KOPT-K1 (cell line): ENCODE results near the gene SCNM1.
"Not testable (repeated sequence)": the region's sequence is repeated elsewhere in the genome, so short reads cannot be mapped to it uniquely, and the experiment has no call there.

Experiments used
- H3K27ac ChIP-seq: fragments of 200-600 bp; sonication (generic); 2 replicates; pipeline ENCODE4 v1.5.1; 2016; ENCODE audit warnings: antibody characterized with exemption, mild to moderate bottlenecking, low read depth, low read length; ENCODE audit not compliant: poor library complexity, severe bottlenecking
- H3K36me3 ChIP-seq: fragments of 200-600 bp; sonication (generic); 2 replicates; pipeline ENCODE4 v1.5.1; 2017; ENCODE audit warnings: antibody characterized with exemption, mild to moderate bottlenecking, low read length, moderate library complexity; ENCODE audit not compliant: insufficient read depth
- H3K9me3 ChIP-seq: fragments of 200-600 bp; sonication (generic); 2 replicates; pipeline ENCODE4 v1.5.1; 2017; ENCODE audit warnings: antibody characterized with exemption, low read length, mild to moderate bottlenecking; ENCODE audit not compliant: insufficient read depth, poor library complexity, severe bottlenecking

SCNM1 gene

DNA sequence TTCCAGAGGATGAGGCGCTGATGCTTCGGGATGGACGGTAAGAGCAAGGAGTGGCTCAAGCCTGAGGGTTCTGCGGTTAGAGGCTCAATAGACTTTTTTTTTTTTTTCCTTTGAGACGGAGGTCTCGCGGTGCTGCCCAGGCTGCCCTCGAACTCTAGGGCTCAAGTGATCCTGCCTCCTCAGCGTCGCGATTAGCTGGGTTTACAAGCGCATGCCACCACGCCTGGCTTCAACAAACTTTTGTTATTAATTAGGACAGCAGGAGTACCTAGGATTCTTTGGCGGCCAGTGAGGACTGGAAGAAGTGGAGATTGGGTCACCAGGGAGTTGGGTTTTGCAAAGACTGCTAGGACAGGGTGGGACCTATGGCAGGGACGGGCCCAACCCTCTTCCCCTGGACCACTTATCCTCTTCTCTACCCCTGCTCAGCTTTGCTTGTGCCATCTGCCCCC, 587 bp downstream of the SCNM1 start:
- H3K27ac ChIP-seq = peak overlapping the region; percentile 76
- H3K36me3 ChIP-seq = peaks cover 44% of the 10 kb centered on the region
- H3K9me3 ChIP-seq = no peaks in the 10 kb centered on the region

DNA sequence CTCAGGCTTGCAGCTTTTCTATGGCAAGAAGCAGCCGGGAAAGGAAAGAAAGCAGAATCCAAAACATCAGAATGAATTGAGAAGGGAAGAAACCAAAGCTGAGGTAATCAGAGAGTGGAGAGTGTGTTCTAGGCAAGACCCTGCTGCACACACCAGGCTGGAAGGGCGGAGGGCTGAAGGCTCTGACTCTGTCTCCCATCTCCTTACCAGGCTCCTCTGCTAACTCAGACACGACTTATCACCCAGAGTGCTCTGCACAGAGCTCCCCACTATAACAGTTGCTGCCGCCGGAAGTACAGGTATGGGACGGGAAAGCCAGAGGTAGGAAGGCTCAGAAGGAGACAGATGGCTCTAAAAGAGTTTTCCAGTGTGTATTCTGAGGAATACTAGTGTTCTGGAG, 1.2 kb downstream of the SCNM1 start:
- no peaks in the 10 kb centered on the region for H3K9me3 ChIP-seq
- H3K27ac ChIP-seq = peak overlapping the region; percentile 76

DNA sequence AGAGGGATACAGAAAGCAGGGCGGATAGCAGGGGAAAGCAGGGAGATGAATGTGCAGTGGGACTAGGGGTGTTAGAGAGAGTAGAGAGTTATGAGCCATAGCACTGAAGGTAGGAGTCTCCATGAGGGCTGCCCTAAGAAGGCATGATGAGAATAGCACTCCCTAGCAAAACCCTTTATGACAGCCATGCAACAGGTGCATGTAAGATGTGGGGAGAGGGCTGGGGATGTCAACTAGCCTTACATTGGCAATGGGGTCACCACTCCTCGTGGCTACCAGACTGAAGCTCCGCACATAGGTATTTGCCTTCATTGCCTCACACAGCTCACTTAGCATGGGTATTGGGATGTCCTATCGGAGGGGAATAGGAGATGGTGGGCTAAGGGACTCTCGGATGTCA, 5.2 kb downstream of the SCNM1 start:
- H3K9me3 ChIP-seq = no peaks in the 10 kb centered on the region
- H3K36me3 ChIP-seq = peaks cover 77% of the 10 kb centered on the region

More for the DNA sequence above, 1.2 kb downstream of the SCNM1 start:
- peaks cover 48% of the 10 kb centered on the region for H3K36me3 ChIP-seq

DNA sequence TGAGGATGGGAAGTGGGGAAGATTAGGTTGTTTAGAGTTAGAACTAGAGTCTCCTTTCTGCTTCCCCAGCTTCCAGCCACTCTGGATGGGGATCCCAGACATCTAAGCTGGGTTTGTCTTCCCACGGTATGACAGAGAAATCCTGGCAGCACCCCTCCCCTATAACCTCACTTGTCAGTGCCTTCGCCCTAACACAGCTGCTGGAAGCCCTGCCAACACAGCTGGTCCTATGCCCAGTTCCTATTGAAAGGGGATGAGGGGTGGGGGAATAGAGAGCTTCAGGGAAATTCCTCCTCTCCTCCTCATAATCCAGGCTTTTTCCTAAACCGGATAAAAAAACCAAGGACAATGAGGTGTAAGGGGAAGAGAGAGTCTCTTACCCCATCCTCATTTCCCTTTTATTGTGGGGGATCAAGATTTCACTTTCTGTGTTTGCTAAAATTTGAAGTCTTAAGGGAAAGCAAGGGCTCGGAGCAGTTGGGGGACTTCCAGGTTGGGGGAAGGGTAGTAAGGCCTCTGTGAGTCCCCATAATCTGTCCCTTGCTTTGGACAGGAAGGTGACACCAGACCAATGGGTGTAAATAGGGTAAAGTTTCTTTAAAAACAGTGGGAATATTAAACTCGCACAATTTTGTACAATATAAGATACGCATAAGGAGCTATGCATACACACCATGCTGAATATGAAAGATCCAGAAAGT, 9.2 kb downstream of the SCNM1 start:
- H3K27ac ChIP-seq = no peak overlapping the region
- H3K36me3 ChIP-seq = peaks cover 88% of the 10 kb centered on the region
- H3K9me3 ChIP-seq = no peaks in the 10 kb centered on the region

More for the DNA sequence above, 5.2 kb downstream of the SCNM1 start:
- H3K27ac ChIP-seq = no peak overlapping the region

DNA sequence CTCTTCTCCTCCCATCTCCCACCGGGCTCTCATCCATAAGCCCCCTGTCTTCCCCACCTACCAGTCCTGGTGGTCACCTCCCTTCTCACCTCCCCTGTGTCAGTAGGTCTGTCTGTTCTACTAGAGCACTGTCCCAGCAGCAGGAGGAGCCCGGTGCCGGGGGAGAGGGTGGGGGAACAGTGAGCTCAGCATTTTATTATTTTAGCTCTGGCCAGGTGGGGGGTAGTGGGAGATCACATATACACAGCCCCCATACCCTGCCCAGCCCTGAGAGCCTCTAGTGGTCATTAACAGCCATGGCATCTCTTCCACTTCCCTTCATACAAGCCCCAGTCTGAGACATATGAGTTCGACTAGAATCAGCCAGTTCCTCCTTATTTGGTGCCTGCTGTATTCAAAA, 9.9 kb downstream of the SCNM1 start, which contains the start of gene TMOD4:
TSS of gene TMOD4 (minus strand) at position 119 of the 400 bp plus-strand sequence. CDS start 1,106 bp downstream, outside the sequence.
- Histone ChIP-seq H3K36me3 (peaks cover 88% of the 10 kb centered on the region), H3K27ac (no peak within 1 kb of the TSS)

DNA sequence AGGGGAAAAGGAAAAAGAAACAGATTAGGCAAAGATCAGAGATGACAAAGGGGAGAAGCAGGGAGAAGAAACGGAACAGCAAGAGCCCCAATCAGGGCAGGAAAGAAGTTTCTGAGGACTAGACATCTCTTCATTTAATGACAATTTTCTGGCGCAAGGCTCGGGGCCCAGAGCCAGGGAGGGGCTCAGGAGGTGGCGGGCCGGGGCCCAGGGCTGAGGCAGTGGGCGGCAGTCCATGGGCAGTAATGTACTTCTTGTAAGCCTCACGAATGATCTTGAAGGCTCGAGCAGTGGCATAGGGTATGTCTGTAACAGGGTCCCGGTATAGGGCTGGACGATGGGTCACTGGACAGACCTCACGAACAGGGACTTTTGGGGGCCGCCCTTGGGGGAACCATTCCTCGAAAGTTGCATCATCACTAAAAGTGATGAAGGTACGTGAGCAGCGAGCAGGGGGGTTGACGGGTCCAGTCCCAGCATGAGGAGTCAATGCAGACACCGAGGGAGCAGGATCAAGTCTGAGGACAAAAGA, 10.6 kb downstream of the SCNM1 start:
- no peak overlapping the region for H3K27ac ChIP-seq
- H3K36me3 ChIP-seq = peaks cover 88% of the 10 kb centered on the region
- no peaks in the 10 kb centered on the region for H3K9me3 ChIP-seq

More for the DNA sequence above, 9.9 kb downstream of the SCNM1 start, which contains the start of gene TMOD4:
- H3K9me3 ChIP-seq = no peaks in the 10 kb centered on the region

DNA sequence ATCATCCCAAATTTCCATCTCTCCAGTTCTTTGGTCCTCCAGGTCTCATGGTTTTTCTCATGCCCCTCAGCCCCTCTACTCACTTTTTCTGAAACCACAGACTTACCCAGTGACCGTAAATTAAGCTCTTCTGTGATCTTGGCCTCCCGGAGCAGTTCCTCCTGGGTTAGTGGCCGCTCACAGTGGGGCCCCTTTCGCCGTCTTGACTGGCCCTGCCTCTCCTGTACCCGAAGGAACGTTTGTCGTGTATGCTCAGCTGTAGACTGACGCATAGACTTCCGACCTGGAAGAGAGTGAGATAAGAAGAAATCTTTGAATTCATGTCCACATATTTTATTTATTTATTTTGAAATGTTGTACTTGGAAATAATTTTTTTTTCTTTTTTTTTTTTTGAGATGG, 18.3 kb downstream of the SCNM1 start:
- Histone ChIP-seq H3K9me3 (no peaks in the 10 kb centered on the region), H3K27ac (no peak overlapping the region), H3K36me3 (peaks cover 68% of the 10 kb centered on the region)

DNA sequence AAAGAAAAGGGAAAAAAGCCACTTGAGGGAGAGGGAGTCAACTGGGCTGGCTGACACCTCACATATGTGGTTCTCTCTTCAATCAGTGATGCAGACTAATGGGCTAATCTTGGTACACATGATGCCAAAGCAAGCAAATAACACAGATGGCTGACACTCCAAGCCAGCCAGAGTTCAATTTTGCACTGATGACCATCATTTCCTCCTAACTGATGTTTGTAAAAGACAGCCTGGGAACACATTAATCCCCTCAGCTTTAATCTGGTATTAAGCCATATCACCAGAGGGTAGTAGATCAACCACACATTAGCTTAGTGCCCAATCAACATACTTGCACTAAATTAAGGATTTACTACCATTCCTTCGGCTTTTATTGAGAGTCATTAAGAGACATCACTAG, 21.3 kb downstream of the SCNM1 start:
- Histone ChIP-seq H3K36me3 (peaks cover 38% of the 10 kb centered on the region), H3K9me3 (no peaks in the 10 kb centered on the region), H3K27ac (no peak overlapping the region)

DNA sequence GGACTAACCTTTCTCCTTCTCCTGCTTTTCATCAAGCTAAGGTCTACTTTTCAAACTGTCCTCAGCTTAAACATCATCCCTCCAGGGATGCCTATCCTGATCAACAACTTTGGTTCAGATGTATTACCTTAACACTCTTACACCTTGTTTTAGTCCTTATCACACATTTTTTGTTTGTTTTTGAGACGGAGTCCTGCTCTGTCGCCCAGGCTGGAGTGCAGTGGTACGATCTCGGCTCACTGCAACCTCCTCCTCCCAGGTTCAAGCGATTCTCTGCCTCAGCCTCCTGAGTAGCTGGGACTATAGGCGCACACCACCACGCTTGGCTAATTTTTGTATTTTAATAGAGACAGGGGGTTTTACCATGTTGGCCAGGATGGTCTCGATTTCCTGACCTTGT, 22.7 kb downstream of the SCNM1 start:
- H3K36me3 ChIP-seq = peaks cover 24% of the 10 kb centered on the region
- H3K27ac ChIP-seq = peak overlapping the region; percentile 76
- not testable (repeated sequence) for H3K9me3 ChIP-seq

DNA sequence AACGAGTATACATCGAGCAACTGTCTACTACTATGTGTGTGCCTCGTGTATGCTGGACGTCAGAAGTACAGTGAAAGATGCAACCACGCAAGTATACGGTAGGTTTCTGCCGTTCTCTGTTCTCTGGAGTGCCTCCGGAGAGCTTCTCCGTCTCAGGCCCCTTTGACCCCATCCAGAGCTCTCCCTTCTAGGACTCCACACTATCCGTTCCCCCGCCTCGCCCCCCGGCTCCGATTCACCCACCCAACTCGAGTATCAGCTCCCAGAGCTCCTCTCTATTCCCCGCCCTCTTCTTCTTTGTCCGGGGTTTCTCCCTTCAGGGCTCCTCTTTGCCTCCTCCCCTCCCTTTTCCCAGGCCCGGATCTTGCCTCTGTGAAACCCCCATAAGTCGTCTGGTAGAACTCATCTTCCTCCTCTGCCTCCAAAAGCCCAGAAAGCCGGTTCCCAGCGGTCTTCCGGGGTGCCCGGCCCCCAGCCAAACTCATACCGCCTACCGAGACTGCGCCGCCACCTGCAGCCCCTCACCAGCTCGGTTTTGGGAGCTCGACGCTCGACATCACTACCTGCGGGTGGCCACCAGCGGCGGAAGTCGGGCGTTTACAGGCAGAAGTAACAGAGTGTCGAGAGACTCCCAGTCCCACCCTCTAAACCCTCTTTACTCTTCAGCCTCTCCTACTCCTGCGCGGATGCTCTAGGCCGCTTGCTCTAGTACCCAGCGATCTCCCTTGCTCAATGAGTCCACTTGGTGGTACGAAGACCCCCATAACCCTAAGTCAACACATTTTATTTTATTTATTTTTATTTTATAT, 23.9 kb downstream of the SCNM1 start, which contains the start of gene VPS72:
TSS of gene VPS72 (minus strand) at position 561 of the 809 bp plus-strand sequence. CDS start at position 485, 76 bp downstream.
- Histone ChIP-seq H3K36me3 (peaks cover 12% of the 10 kb centered on the region), H3K27ac (peak within 1 kb of the TSS; percentile 76), H3K9me3 (no peaks in the 10 kb centered on the region)

DNA sequence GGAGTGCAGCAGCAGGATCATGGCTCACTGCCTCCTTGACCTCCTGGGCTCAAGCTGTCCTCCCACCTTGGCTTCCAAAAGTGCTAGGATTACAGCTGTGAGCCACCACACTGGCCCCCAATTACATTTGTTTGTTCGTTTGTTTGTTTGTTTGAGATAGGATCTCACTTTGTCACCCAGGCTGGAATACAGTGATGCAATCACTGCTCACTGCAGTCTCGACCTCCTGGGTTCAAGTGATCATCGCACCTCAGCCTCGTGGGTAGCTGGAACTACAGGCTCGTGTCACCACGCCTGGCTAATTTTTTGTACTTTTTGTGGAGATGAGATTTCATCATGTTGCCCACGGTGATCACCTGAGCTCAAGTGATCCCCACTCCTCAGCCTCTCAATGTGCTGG, 26.1 kb downstream of the SCNM1 start:
- no peak overlapping the region for H3K27ac ChIP-seq
- H3K36me3 ChIP-seq = no peaks in the 10 kb centered on the region
- H3K9me3 ChIP-seq = no peaks in the 10 kb centered on the region

DNA sequence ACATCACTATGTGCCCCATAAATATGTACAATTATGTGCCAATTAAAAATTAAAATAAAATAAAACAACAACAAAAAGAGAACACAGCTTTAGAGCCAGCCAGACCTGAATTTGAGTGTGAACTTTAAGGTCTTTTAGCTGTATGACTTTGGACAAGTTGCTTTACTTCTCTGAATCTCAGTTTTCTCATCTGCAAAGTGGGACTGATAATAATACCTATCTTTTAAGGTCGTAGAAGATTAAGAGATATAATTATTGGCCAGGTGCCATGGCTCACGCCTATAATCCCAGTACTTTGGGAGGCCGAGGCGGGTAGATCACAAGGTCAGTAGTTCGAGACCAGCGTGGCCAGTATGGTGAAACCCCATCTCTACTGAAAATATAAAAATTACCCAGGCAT, 27.4 kb downstream of the SCNM1 start:
- Histone ChIP-seq H3K27ac (no peak overlapping the region), H3K9me3 (no peaks in the 10 kb centered on the region), H3K36me3 (no peaks in the 10 kb centered on the region)

DNA sequence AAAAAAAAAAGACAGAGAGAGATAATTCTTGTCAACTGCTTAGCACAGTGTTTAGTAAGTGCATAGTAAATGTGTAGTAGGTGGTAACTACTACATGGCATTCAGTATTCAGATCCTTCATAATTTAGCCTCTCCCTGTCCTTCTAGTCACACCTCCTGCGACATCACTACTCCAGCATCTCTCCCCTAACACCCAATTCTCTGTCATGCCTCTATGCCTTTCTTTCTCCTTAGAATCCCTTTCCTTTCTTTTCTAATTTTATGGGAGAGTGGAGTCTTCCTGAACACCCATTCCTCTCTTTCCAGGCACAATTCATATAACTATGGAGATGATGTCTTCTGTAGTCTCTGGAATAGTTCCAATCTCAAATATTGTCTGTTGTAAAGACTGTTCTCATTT, 27.9 kb downstream of the SCNM1 start:
- Histone ChIP-seq H3K9me3 (no peaks in the 10 kb centered on the region), H3K36me3 (no peaks in the 10 kb centered on the region), H3K27ac (no peak overlapping the region)

DNA sequence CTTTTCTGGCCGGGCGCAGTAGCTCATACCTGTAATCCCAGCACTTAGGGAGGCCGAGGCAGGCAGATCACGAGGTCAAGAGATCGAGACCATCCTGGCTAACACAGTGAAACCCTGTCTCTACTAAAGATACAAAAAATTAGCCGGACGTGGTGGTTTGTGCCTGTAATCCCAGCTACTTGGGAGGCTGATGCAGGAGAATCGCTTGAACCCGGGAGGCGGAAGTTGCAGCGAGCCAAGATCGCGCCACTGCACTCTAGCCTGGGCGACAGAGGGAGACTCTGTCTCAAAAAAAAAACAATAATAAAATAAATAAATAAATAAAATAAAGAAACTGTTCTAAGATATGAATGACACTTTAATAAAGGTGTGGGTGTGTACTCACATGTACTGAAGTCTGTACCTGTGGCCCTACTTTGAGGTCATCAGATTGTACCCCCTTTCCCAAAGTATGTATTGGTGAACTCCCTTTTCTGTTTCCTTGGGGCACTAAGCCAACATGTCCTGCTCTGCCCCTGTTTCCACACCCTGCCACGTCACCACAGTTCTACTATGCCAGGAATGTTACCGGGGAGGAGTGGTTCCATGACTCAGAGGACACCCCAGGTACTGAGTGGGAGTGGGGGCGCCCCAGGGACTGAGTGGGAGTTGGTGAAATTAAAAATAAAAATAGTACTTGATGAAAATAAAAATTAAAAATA, 29.1 kb downstream of the SCNM1 start:
- H3K9me3 ChIP-seq, H3K27ac ChIP-seq, H3K36me3 ChIP-seq: not testable (repeated sequence)
